HepG2 (cell line): Measurements from ENCODE around the gene ILDR2. TPM values are rescaled to one million over a fixed set of nuclear protein-coding genes. Genes with fewer than 3 reads are reported as not detected.

ENCODE experiments used
- ATAC-seq: fragments of 200-7000 bp; cut with Tn5 transposase; 3 replicates; pipeline ENCODE4 v1.9.1; 2020; ENCODE audit warnings: mild to moderate bottlenecking, moderate library complexity
- BruUV-seq: library from RNA; stranded (reverse); fragments of 400-500 nt; replicated peaks from 2 replicates; lab custom pipeline; 2021; lab: Mats Ljungman, UMichigan
- CTCF ChIA-PET: fragments of 300-600 bp; formaldehyde crosslinking; extraction: SDS; loops from one replicate; lab custom pipeline; 2021; ENCODE audit warnings: low total read pairs, inconsistent platforms, low intra/inter-chr PET ratio; lab: Yijun Ruan, JAX
- POLR2A ChIA-PET: fragments of 350-600 bp; sonication (Branson Sonifier 250); formaldehyde crosslinking; loops from one replicate; lab custom pipeline; 2020; ENCODE audit warnings: antibody characterized with exemption, inconsistent platforms; lab: Yijun Ruan, JAX
- DNase-seq: peaks from one replicate; pipeline ENCODE4 v3.0.0-alpha.2; 2015; ENCODE audit warnings: low spot score
- FAIRE-seq: peaks from 3 replicates; lab custom pipeline; 2011; peaks lifted over from hg19 to GRCh38; lab: Jason Lieb, UNC
- H2AFZ ChIP-seq: one replicate; pipeline ENCODE4 v1.6.1; 2011; ENCODE audit warnings: low read length, inconsistent platforms
- H3K27ac ChIP-seq: fragments of 300-600 bp; 3 replicates; pipeline ENCODE4 v1.8.0; 2011; ENCODE audit warnings: mixed run types, mild to moderate bottlenecking, mixed read lengths, low read length, inconsistent platforms; ENCODE audit not compliant: insufficient read depth; ENCODE audit errors: extremely low read length
- H3K27me3 ChIP-seq, 2 experiments: fragments of 200-600 bp in 1 of 2; 2 replicates in 1 of 2; 3 replicates in 1 of 2; pipeline versions ENCODE4 v1.6.0 to v1.8.0; 2011; ENCODE audit warnings: low read length in 2 of 2, mild to moderate bottlenecking in 2 of 2, moderate library complexity in 2 of 2, inconsistent platforms in 1 of 2; ENCODE audit not compliant: insufficient read depth in 2 of 2, control insufficient read depth in 1 of 2
- H3K36me3 ChIP-seq, 2 experiments: fragments of 200-600 bp in 1 of 2; replicated peaks in 1 of 2; 2 replicates in 1 of 2; 3 replicates in 1 of 2; pipeline versions ENCODE4 v1.5.1 to v1.8.0; 2011; ENCODE audit warnings: low read length in 2 of 2, inconsistent platforms in 1 of 2; ENCODE audit not compliant: insufficient read depth in 2 of 2, control insufficient read depth in 1 of 2
- H3K4me1 ChIP-seq: 2 replicates; pipeline ENCODE4 v1.5.1; 2012; ENCODE audit warnings: low read length, inconsistent platforms; ENCODE audit not compliant: insufficient read depth
- H3K4me2 ChIP-seq: 2 replicates; pipeline ENCODE4 v1.6.0; 2011; ENCODE audit warnings: low read depth, low read length, inconsistent platforms
- H3K4me3 ChIP-seq, 3 experiments: fragments of 200-600 bp in 1 of 3; sonication (generic), shearing (Covaris generic) in 1 of 3; replicated peaks in 1 of 3; 2 replicates each; pipeline ENCODE4 v1.5.1; 2011 to 2016; ENCODE audit warnings: low read length in 3 of 3, inconsistent platforms in 2 of 3, low read depth in 2 of 3, mild to moderate bottlenecking in 2 of 3, control low read depth in 1 of 3, mixed read lengths in 1 of 3; ENCODE audit not compliant: insufficient read depth in 1 of 3
- H3K79me2 ChIP-seq: one replicate; pipeline ENCODE4 v1.6.1; 2011; ENCODE audit warnings: low read length, inconsistent platforms; ENCODE audit not compliant: insufficient read depth
- H3K9ac ChIP-seq: 2 replicates; pipeline ENCODE4 v1.6.0; 2011; ENCODE audit warnings: mild to moderate bottlenecking, low read depth, low read length, inconsistent platforms; ENCODE audit not compliant: insufficient read depth
- H3K9me3 ChIP-seq: 2 replicates; pipeline ENCODE4 v1.5.1; 2012; ENCODE audit warnings: mild to moderate bottlenecking, low read length
- H4K20me1 ChIP-seq: 2 replicates; pipeline ENCODE4 v1.6.0; 2011; ENCODE audit warnings: inconsistent platforms, mild to moderate bottlenecking, low read length, moderate library complexity; ENCODE audit not compliant: insufficient read depth
- CSRNP1 ChIP-seq: sonication (generic); formaldehyde crosslinking; IDR thresholded peaks from 2 replicates; pipeline ENCODE4 v1.8.1; 2023; ENCODE audit warnings: mild to moderate bottlenecking, missing genetic modification reagents
- ELF1 ChIP-seq: sonication (generic); formaldehyde crosslinking; IDR thresholded peaks from 2 replicates; pipeline ENCODE4 v1.4.0; 2020; ENCODE audit warnings: missing genetic modification reagents
- FOXK2 ChIP-seq: fragments of 450-650 bp; IDR thresholded peaks from 2 replicates; pipeline ENCODE4 v1.6.1; 2016
- NFE2 ChIP-seq: sonication (generic); formaldehyde crosslinking; IDR thresholded peaks from 2 replicates; pipeline ENCODE4 v1.4.0; 2020; ENCODE audit warnings: missing genetic modification reagents
- NPAS2 ChIP-seq: sonication (generic); formaldehyde crosslinking; IDR thresholded peaks from 2 replicates; pipeline ENCODE4 v1.8.0; 2022; ENCODE audit warnings: mild to moderate bottlenecking, missing genetic modification reagents, borderline replicate concordance
- SAFB2 ChIP-seq: sonication (generic); formaldehyde crosslinking; IDR thresholded peaks from 2 replicates; pipeline ENCODE4 v1.5.1; 2020; ENCODE audit warnings: missing genetic modification reagents, low read depth, mild to moderate bottlenecking, borderline replicate concordance
- SNAI1 ChIP-seq: sonication (generic); formaldehyde crosslinking; IDR thresholded peaks from 2 replicates; pipeline ENCODE4 v1.5.0; 2020; ENCODE audit warnings: mild to moderate bottlenecking, missing genetic modification reagents, borderline replicate concordance
- TMF1 ChIP-seq: sonication (generic); formaldehyde crosslinking; IDR thresholded peaks from 2 replicates; pipeline ENCODE4 v1.8.1; 2022; ENCODE audit warnings: low read depth, missing genetic modification reagents
- TOPORS ChIP-seq: sonication (generic); formaldehyde crosslinking; IDR thresholded peaks from 2 replicates; pipeline ENCODE4 v1.8.0; 2023; ENCODE audit warnings: mild to moderate bottlenecking, missing genetic modification reagents
- XRCC5 ChIP-seq: fragments of 200-400 bp; formaldehyde crosslinking; optimal IDR thresholded peaks from 2 replicates; pipeline ENCODE3; 2017; ENCODE audit warnings: mild to moderate bottlenecking, low read length
- ZBTB8A ChIP-seq: sonication (generic); formaldehyde crosslinking; IDR thresholded peaks from 2 replicates; pipeline ENCODE4 v1.4.0; 2020; ENCODE audit warnings: mild to moderate bottlenecking, low read depth, missing genetic modification reagents, borderline replicate concordance
- ZNF44 ChIP-seq: sonication (generic); formaldehyde crosslinking; IDR thresholded peaks from 2 replicates; pipeline ENCODE4 v1.5.1; 2020; ENCODE audit warnings: mild to moderate bottlenecking, missing genetic modification reagents
- ZNF652 ChIP-seq: IDR thresholded peaks from 2 replicates; pipeline ENCODE4 v1.6.1; 2016; ENCODE audit warnings: low read depth, borderline replicate concordance
- WGBS: methylation state at CpG from one replicate; pipeline ENCODE4 v1.1.6; 2017; ENCODE audit warnings: low lambda C conversion rate; 5-methylcytosine and 5-hydroxymethylcytosine counted together
- in situ Hi-C: cut with HindIII; loops from 2 replicates; pipeline ENCODE4 v1.10.0; 2017; ENCODE audit warnings: low pct_unique_long_range_greater_than_20kb; ENCODE audit not compliant: extremely low pct_ligation_motif_present
- intact Hi-C: fragments of 100-400 bp; cut with micrococcal nuclease; formaldehyde crosslinking; loops from one replicate; pipeline ENCODE4 v1.10.0; 2022; ENCODE audit not compliant: unreplicated experiment
- polyA plus RNA-seq, 8 experiments: library from polyadenylated mRNA; depleted of rRNA in 3 of 8; stranded (reverse) in 7 of 8; unstranded in 1 of 8; fragments of >200 nt; fragmentation: Illumina TruSeq in 4 of 8; extraction: Trizol in 4 of 8; gene quantifications; 2 replicates each; pipeline versions ENCODE4 v1.2.1 to v1.2.3, GENCODE V29; 2011 to 2016; ENCODE audit warnings: low read depth in 4 of 8, missing spikeins in 1 of 8, mixed read lengths in 1 of 8; ENCODE audit not compliant: insufficient read depth in 1 of 8
- total RNA-seq, 5 experiments: library from RNA; depleted of rRNA; stranded (reverse); fragments of >200 nt; fragmentation: Illumina TruSeq; extraction: Trizol; gene quantifications; 2 replicates each; pipeline ENCODE4 v1.2.3, GENCODE V29; 2016; ENCODE audit warnings: low read depth in 1 of 5
- TF ChIP-seq, protein P1 (sequence below): sonication (generic); formaldehyde crosslinking; IDR thresholded peaks from 2 replicates; pipeline ENCODE4 v1.4.0; 2020; ENCODE audit warnings: missing genetic modification reagents
- TF ChIP-seq, protein P2 (sequence below): sonication (generic); formaldehyde crosslinking; IDR thresholded peaks from 2 replicates; pipeline ENCODE4 v1.5.1; 2020; ENCODE audit warnings: mild to moderate bottlenecking, missing genetic modification reagents

The ILDR2 gene
- total and polyA plus RNA-seq, 2 of the 13 experiments (the other 11 are each of a cell fraction or from before 2014, with no cell fraction given): 0.04 TPM; not detected in 1

DNA sequence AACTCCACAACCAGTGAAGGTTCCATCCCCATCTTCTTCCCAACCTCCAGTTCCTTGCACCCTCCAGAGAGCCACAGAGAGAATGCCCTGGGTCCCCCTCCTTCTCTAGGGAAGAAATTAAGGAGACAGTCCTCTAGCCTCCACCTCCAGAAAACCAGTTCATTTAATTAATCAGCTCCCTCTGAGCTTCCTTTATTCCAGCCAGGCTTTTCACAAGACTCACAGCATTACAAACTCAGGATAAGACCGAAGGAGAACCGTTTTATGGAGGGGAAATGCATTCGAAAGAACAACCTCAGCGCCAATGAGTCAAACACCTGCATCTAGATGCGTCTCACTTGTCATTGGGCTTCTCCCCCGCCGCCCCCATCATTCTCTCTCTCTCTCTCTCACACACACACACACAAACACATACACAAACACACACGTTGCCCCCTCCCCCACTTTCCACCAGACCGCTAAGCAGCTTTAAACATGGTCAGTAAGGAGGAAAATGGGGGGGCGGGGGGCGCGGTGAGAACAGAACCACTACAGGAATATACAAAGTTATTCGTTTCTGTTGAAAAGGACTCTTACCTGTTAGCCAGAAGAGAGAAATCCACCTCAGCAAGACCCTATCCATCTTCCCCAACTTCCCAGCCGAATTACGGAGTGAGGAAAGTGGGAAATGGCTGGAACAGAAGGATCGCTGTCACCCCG lies 544 bp downstream of the ILDR2 start (continued):
- TF ChIP-seq, protein P1, sequence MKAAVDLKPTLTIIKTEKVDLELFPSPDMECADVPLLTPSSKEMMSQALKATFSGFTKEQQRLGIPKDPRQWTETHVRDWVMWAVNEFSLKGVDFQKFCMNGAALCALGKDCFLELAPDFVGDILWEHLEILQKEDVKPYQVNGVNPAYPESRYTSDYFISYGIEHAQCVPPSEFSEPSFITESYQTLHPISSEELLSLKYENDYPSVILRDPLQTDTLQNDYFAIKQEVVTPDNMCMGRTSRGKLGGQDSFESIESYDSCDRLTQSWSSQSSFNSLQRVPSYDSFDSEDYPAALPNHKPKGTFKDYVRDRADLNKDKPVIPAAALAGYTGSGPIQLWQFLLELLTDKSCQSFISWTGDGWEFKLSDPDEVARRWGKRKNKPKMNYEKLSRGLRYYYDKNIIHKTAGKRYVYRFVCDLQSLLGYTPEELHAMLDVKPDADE (CRISPR knock-in tag): no peak
- TF ChIP-seq SNAI1 (CRISPR knock-in tag): no peak
- TF ChIP-seq, protein P2, sequence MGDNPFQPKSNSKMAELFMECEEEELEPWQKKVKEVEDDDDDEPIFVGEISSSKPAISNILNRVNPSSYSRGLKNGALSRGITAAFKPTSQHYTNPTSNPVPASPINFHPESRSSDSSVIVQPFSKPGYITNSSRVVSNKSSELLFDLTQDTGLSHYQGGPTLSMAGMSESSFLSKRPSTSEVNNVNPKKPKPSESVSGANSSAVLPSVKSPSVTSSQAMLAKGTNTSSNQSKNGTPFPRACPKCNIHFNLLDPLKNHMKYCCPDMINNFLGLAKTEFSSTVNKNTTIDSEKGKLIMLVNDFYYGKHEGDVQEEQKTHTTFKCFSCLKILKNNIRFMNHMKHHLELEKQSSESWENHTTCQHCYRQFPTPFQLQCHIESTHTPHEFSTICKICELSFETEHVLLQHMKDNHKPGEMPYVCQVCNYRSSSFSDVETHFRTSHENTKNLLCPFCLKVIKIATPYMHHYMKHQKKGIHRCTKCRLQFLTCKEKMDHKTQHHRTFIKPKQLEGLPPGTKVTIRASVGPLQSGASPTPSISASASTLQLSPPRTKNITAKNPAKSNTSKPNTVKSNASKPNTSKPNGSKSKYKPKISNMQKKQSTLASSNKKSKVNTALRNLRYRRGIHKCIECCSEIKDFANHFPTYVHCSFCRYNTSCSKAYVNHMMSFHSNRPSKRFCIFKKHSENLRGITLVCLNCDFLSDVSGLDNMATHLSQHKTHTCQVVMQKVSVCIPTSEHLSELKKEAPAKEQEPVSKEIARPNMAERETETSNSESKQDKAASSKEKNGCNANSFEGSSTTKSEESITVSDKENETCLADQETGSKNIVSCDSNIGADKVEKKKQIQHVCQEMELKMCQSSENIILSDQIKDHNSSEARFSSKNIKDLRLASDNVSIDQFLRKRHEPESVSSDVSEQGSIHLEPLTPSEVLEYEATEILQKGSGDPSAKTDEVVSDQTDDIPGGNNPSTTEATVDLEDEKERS (CRISPR knock-in tag): no peak

- ATAC-seq (no peak), DNase-seq (no peak), FAIRE-seq (no peak)
- in situ Hi-C loops: no loop called here
- no TSS peak for BruUV-seq
- ChIA-PET POLR2A (no interaction called here), CTCF (no interaction called here)
- Histone ChIP-seq H3K27me3 (peaks cover 0 to 46% of the 10 kb centered on the region in 2 experiments; a peak in 4 of 5 replicates), H3K27ac (no peak overlapping the region), H3K9ac (no peak overlapping the region), H3K4me2 (no peak overlapping the region), H3K79me2 (no peaks in the 10 kb centered on the region), H3K9me3 (no peaks in the 10 kb centered on the region), H2AFZ (no peak overlapping the region), H3K4me3 (no peak overlapping the region), H4K20me1 (no peaks in the 10 kb centered on the region), H3K36me3 (no peaks in the 10 kb centered on the region), H3K4me1 (peaks cover 10% of the 10 kb centered on the region; the same call in 1 of the 2 replicates)
- 0% methylated on average over 2 of the region's 2 CpGs for WGBS
- intact Hi-C loops: no loop called here
- no peak for TF ChIP-seq CSRNP1 (CRISPR knock-in tag)
- TF ChIP-seq XRCC5: no peak
- TF ChIP-seq ZNF44 (CRISPR knock-in tag): no peak
- TF ChIP-seq TOPORS (CRISPR knock-in tag): no peak
- TF ChIP-seq ELF1 (CRISPR knock-in tag): no peak
- TF ChIP-seq TMF1 (CRISPR knock-in tag): no peak
- TF ChIP-seq FOXK2: no peak
- no peak for TF ChIP-seq ZNF652 (CRISPR knock-in tag)
- no peak for TF ChIP-seq NPAS2 (CRISPR knock-in tag)
- no peak for TF ChIP-seq SAFB2 (CRISPR knock-in tag)
- no peak for TF ChIP-seq NFE2 (CRISPR knock-in tag)
- no peak for TF ChIP-seq ZBTB8A
Measured at GRCh38 chr1:166972826-166973225, 2.5 kb downstream of the ILDR2 start.
